ENCODE data around the gene FRMPD4. TPM values are rescaled to one million over a fixed set of nuclear protein-coding genes. Genes with fewer than 3 reads are reported as not detected.

Gene FRMPD4
- total RNA-seq, 1 experiment from 2014 or later, result 0.24 TPM

DNA sequence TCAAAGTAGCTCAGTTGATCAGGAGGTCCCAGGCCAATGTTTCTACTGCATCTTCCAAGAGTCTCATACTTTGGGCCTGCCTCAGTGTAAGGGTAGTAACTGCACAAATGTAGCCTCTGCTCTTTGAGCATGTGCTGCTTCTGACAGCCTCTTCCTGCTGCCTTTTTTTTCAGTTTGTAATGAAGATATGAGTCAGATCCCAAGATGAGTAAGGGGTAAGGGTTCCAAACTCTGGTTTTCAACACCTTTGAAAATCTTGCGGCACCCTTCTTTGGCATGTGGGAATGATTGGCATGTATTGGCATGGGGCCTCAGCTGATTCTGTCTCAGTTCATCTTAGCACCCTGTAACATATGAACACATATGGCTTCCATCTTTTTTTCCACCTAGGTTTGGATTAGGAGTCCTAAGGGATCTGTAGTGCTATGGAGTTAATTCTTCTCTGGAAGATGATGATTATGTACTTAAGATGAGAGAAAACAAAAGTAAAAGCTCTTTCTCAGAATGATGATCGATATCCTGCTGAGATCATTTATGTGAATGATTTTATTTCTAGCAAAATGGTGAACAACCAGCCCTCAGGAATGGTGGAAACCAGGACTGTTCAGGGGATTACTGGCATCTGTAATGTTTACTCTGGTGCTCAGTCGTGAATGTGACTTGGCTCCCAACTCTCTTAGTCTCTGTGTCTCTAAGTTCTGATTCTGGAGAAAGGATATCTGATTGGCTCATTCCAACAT, 534.3 kb downstream of the FRMPD4 start:
- no peak overlapping the region for H4K91ac ChIP-seq (ENCODE audit: insufficient read length, low read depth, low read length)
- no peak overlapping the region for H3T11ph ChIP-seq (ENCODE audit: low read length)
- no CpG with 5 or more reads among the region's 3 CpGs for WGBS (ENCODE audit: extremely low coverage, insufficient read length, low lambda C conversion rate)
- no peaks in the 10 kb centered on the region for H3K79me2 ChIP-seq (ENCODE audit: insufficient read depth, low read length)
- no peak overlapping the region for H4K8ac ChIP-seq (replicated peaks; ENCODE audit: insufficient read length, low read depth, low read length)
- H3K4me1 ChIP-seq (ENCODE audit: insufficient read depth, low read length), result no peaks in the 10 kb centered on the region
- no peak for DNase-seq
- H2AFZ ChIP-seq (ENCODE audit: low read length), result no peak overlapping the region
- Mint-ChIP-seq H3K4me3 (no peak overlapping the region), H3K9me3 (peaks cover 74 to 82% of the 10 kb centered on the region in 2 experiments), H3K36me3 (ENCODE audit: insufficient read depth in 1 of 3, low read depth in 3 of 3) (peaks cover 0 to 3% (median 2%) of the 10 kb centered on the region in 3 experiments; a peak in 3 of 7 replicates), H3K27ac (no peak overlapping the region), H3K27me3 (ENCODE audit: low read depth) (no peaks in the 10 kb centered on the region), H3K4me1 (no peaks in the 10 kb centered on the region)
- H4K5ac ChIP-seq (ENCODE audit: insufficient read length, low read depth, low read length), result no peak overlapping the region
- no peak overlapping the region for H3K9ac ChIP-seq (ENCODE audit: extremely low read depth, insufficient read length, low read length)
- no peak overlapping the region for H2BK20ac ChIP-seq (ENCODE audit: low read depth, low read length, poor library complexity, severe bottlenecking)
- no peak overlapping the region for H3K18ac ChIP-seq (ENCODE audit: insufficient read length, low read depth, low read length)
- no peak overlapping the region for H3K4me2 ChIP-seq (ENCODE audit: insufficient read depth, insufficient read length, low read length)
- TF ChIP-seq, protein P1, sequence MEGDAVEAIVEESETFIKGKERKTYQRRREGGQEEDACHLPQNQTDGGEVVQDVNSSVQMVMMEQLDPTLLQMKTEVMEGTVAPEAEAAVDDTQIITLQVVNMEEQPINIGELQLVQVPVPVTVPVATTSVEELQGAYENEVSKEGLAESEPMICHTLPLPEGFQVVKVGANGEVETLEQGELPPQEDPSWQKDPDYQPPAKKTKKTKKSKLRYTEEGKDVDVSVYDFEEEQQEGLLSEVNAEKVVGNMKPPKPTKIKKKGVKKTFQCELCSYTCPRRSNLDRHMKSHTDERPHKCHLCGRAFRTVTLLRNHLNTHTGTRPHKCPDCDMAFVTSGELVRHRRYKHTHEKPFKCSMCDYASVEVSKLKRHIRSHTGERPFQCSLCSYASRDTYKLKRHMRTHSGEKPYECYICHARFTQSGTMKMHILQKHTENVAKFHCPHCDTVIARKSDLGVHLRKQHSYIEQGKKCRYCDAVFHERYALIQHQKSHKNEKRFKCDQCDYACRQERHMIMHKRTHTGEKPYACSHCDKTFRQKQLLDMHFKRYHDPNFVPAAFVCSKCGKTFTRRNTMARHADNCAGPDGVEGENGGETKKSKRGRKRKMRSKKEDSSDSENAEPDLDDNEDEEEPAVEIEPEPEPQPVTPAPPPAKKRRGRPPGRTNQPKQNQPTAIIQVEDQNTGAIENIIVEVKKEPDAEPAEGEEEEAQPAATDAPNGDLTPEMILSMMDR (conservative IDR thresholded peaks at IDR 0.05), result no peak
- no peaks in the 10 kb centered on the region for H4K20me1 ChIP-seq (ENCODE audit: control insufficient read depth, insufficient read depth, insufficient read length)
- no peak overlapping the region for H3K56ac ChIP-seq (ENCODE audit: insufficient read length, low read depth, low read length)
- H3K9me3 ChIP-seq (ENCODE audit: control insufficient read depth, low read depth, low read length), result peaks cover 13% of the 10 kb centered on the region
- no peak overlapping the region for H3K4ac ChIP-seq (ENCODE audit: low read depth, low read length)
- no peak overlapping the region for H3K23ac ChIP-seq (ENCODE audit: insufficient read length, low read depth, low read length)
- H2BK5ac ChIP-seq (ENCODE audit: insufficient read length, low read length), result no peak overlapping the region
- no peaks in the 10 kb centered on the region for H3K79me1 ChIP-seq (ENCODE audit: insufficient read depth, low read depth, low read length, poor library complexity, severe bottlenecking)
- no peak overlapping the region for H3K14ac ChIP-seq (ENCODE audit: insufficient read depth, low read length)
- no peak overlapping the region for H2BK15ac ChIP-seq (ENCODE audit: low read depth, low read length)
- no peak overlapping the region for H3K27ac ChIP-seq (ENCODE audit: insufficient read length, low read depth, low read length)
- H2AK5ac ChIP-seq (ENCODE audit: insufficient read length, low read length), result no peak overlapping the region
- no peaks in the 10 kb centered on the region for H3K23me2 ChIP-seq (ENCODE audit: insufficient read length, low read depth, low read length, poor library complexity, severe bottlenecking)
- no peaks in the 10 kb centered on the region for H3K27me3 ChIP-seq (ENCODE audit: insufficient read depth, low read length)
- no peak overlapping the region for H2BK120ac ChIP-seq (ENCODE audit: low read depth, low read length, poor library complexity, severe bottlenecking)
- no peak overlapping the region for H2BK12ac ChIP-seq (ENCODE audit: insufficient read length, low read depth, low read length)

Data from H9 (cell line).